HUDEP-2 (cell line): Measurements from ENCODE around the gene UBE2V1.
"Not testable (repeated sequence)": the region's sequence is repeated elsewhere in the genome, so short reads cannot be mapped to it uniquely, and the experiment has no call there.

Source experiments
- DNase-seq, 76 experiments: peaks; one replicate each; lab custom pipeline; 2025; ENCODE audit not compliant: unreplicated experiment in 76 of 76; lab: John Stamatoyannopoulos, UW

Gene UBE2V1

DNA sequence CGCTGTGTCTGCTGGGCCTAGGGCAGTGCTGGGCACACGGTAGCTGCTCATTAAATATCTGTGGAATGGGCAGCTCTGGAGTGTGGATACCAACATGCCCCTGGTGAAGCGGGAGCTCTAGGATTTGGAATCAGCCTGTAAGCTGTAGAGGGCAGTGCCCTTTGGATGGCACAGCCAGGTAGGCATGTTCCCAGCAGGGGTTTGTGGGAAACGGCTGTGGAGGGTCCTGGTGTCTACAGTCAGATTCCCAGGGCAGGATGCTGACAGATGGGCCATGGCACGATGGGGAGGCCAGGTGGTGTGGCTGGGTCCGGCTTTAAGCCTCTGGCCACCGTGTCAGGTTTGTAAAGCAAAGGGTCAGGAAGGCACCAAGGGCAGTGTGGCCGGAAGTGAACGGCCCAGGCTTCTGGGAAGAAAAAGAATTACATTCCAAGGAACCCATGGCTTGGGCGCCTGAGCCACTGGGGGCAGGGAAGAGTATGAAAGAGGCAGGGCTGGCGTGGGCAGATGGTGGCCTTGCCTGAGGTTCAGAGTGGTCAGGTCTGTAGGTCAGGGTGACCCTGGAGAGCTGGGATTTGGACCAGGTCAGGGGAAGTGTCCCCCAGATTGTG, 44.8 kb downstream of the UBE2V1 start:
- no peak for DNase-seq

DNA sequence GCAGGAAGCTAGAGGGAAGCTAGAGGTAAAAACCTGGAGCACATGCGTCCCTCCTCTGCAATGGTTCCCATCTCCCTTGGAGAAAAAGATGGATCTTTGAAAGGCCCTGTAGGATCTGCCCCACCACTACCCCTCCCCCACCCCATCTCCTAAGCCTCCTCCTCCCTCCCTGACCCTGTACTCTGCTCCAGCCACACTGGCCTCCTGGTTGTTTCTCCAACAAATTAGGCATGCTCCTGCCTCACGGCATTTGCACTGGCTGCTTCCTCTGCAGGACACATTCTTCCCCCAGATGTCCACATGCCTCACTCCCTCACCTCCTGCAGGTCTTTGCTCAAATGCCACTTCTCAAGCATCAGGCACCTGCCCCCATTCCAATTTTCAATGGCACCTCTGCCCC, 45.5 kb downstream of the UBE2V1 start:
- no peak for DNase-seq

DNA sequence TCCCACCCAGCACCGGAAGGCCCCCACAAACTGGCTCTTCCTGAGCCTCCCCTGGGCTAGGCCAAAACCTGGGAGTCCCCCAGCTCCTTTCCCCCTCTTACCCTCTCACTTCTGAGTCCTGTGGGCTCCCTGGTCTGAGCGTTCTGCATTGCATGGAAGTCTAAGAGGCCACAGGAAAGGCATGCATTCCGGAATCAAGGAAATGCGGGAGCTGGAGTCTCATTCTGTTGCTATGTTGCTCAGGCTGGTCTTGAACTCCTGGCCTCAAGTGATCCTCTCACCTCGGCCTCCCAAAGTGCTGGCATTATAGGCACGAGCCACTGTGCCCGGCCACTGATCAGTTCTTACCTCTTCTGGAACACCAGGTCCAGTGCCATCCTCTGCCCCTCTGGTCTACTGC, 45.9 kb downstream of the UBE2V1 start:
- no peak for DNase-seq

DNA sequence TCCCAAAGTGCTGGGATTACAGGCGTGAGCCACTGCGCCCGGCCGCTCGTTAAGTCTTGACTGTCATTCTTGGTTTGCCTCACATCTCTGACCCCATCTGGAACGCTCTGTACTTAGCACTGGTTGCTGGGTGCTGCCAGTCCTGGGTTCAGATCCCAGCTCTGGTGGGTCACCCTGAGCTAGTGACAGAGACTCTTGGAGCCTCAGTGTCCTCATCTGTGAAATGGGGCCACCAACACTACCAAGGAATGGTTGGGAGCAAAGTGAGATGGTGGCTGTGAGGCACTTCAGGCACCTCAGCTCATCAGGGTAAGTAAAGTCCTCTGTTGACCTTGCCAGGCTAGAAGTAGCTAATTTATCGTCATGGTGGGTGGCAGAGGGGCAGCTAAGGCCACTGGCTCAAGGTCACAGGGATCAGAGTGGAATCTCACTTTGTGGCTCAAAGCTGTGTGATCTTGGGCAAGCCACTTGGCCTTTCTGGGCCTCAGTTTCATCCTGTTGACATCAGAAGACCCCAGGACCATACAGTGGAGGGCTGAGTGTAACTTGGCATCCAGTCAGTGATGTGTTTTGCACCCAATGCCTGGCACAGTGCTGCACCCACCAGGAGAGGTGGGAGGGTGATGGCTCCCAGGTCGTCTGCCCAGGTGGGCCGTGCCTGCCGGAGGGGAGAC, 46.7 kb downstream of the UBE2V1 start:
- no peak for DNase-seq

DNA sequence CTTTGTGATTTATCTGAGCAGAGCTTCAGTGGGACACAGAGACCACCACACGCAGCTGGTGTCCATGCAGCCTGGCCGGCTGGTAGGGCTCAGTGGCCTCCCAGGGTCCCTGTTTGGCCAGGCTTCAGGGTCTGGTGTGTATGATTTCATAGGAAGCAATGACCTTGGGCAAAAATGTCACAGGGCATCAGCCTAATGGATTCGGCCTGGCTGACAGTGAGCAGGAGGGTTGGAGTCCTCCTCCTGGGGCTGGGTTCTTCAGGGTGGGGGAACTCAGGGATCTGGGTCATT, 47.7 kb downstream of the UBE2V1 start:
- DNase-seq = no peak

DNA sequence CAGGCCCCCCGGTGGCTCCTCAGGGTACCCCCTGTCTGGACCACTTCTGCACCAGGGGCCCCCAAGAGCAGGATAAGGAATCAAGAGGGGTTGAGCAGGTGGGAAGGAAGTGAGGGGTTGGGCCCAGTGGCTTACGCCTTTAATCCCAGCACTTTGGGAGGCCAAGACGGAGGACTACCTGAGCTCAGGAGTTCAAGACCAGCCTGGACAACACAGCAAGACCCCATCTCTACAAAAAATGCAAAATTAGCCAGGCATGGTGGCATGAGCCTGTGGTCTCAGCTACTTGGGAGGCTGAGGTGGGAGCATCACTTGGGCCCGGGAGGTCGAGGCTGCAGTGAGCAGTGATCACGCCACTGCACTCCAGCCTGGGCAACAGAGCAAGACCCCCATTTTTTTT, 49.2 kb downstream of the UBE2V1 start:
- DNase-seq = not testable (repeated sequence)

DNA sequence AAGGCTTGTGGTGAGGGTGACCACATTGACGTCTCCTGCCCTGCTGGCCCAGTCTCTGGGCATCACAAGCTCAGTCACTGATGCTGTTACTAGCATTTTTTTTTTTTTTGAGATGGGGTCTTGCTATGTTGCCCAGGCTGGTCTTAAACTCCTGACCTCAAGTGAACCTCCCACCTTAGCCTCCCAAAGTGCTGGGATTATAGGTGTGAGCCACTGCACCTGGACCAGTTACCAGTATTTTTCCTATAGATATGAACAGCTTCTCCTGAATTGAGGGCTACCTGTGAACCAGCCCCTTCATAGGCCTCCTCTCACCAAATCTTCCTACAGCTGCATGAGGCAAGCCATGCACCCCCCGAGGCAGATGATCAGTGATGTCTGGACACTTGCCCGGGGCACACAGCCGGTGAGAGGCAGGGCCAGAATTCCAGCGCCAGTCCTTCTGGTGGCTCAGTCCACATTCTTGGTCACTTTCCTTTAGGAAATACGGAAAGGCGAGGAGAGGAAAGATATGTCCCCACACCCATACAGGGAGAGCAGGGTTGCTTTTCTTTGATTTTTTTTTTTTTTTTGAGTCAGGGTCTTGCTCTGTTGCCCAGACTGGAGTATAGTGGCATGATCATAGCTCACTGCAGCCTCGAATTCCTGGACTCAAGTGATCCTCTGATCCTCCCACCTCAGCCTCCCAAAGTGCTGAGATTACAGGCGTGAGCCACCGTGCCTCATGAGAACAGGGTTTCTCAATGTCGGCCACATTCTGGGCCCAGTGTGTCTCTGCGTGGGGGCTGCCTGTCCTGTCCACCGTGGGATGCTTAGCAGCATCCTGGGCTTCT, 50.7 kb downstream of the UBE2V1 start:
- DNase-seq = no peak

DNA sequence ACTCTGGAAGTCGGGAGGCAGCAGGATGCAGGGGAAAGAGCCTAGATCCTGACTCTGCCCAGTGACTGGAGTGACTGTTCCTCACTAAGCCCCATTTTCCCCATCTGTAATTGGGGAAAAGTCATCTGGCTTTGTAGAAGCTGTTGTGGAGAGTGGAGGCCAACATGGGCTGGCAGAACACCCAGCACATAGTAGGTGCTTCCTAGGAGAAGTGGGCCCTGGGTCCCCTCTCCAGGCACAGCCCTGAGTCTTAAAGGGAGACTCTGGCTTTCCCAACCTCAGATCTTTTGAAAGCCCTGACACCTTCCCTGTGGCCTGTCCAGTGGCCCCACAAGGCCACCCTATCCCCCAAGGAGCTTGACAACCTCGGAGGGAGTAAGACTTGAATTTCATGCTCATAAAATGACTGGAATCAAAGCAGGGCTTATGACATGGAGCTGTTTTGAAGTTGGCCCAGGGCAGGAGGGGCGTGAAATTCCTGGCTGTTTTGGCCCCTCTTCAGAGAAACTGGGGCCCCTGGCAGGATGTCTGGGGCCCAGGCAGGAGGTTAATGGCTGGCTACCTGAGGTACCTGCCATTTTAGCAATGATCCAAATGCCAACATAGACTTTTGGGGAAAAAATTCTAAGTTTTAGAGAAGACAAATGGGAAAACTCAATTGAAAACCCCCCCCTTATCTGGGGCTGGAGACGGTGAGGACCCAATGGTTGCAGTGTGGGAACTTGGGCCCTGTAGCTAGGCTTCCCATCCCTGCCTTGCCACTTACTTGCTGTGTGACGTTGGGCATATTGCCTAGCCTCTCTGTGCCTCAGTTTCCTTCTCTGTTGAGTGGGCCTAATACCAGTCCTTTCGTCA, 51.6 kb downstream of the UBE2V1 start:
- no peak for DNase-seq

DNA sequence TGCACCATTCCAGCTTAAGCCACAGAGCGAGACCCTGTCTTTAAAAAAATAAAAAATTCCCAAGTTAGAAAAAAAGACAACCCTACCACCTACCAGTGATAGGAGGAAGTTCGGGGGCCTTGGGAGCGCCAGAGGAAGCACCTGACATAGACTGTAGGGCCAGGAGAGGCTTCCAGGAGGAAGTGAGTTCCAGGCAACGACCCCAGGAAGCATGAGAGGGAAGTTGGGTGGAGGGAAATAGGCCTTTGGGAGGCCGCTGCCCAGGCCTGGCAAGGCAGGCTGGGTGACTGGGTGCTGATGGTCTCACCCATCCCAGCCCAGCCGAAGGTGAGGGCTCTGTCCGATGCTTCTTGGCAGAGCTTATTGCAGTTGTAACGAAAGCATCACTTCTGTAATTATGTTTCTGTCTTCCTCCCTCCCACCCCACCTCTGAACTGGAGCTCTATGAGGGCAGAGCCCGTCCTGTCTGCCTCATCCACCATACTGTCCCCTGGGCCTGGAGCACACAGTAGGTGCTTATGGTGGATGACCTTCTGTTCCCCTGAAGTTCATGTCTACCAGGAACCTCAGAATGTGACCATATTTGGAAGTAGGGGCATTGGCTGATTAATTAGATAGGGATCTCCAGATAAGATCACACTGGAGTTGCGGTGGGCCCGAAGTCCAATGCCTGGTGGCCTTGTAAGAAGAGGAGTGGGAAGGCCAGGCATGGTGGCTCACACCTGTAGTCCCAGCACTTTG, 54.1 kb downstream of the UBE2V1 start:
- DNase-seq = no peak

DNA sequence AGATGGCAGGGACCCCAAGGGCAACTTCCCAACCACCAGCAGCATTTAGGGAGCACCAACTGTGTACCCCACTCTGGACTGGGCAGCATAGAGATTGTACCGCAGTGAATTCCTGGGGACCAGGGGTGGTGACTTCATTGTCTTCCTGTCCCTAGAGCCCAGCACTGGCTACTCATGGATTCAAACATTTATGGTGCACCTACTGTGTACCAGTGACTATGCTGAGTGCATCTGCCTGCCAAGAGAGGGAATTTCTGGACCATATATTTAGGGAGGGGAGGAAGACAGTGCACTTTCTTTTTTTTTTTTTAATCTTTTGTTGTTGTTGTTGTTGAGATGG, 55.3 kb downstream of the UBE2V1 start:
- no peak for DNase-seq

DNA sequence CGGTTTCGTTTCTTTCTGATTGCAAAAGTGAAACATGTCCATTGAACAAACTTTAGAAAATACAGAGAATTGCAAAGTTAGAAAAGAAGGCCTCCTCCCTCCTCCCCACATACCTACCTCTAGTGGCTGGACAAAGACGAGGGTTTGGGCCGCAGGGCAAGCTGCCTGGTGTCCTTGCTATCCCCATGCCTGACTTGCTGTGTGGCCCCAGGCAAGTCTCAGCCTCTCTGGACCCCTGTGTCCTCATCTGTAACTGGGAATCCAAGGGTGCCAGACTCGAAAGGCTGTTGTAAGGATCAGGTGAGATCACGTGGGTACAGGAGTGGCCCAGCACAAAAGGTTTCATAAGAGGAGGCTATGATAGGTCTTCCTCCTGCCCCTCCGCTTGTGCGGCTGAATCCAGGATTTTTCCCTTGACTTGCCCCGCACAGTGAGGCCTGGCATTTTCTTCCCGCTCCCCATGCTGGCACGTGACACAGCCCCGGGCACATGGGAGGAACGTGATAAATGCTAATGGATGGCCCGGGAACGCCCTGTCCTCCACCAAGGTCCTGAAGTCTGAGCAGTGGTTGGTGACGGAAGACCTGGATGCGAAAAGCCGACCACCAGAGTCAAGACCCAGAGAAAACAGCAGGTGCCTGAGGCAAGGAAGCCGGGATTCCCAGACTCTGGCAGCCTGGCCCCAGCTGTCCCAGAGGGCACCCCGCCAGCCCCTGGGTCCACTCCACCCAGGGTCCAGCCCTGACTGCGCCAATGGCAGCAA, 55.8 kb downstream of the UBE2V1 start:
- no peak for DNase-seq

DNA sequence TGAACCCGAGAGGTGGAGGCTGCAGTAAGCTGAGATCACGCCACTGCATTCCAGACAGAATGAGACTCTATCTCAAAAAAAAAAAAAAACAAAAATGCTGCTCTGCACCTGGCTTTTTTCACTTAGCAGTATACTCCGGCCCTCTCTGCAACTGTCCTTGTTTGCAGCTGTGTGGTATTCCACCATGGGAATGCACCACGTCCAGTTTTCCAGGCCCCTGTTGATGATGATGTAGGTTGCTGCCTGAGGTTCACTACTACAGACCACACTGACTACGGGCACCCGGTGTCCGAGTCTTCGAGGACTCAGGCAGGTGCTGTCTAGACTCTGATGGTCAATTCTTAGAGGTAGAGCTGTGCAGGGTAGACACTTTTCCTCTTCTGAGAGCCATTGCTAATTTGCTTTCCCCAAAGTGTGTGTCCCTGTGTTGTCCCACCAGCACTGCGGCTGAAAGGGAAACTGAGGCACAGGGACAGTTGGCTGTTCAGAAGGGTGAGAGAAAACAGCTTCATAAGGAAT, 56.5 kb downstream of the UBE2V1 start:
- no peak for DNase-seq

DNA sequence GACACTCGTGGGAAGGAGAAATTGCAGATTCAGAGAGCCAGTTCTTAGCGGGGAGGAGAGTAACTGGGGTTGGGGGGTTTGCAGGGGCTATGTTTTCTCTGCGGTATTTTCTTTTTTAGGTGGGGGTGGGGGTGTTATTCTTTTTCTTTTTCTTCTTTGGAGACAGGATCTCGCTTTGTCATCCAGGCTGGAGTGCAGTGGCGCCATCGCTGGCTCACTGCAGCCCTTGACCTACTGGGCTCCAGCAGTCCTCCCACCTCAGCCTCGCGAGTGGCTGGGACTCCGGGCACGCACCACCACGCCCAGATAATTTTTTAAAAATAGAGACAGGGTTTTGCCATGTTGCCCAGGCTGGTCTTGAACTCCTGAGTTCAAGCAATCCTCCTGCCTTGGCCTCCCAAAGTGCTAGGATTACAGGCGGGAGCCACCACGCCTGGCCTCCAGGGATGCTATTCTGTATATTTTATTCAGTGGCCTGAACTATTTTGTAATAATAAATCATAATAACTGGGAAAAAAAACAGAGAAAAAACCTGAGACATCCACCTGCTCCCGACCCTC, 57.3 kb downstream of the UBE2V1 start:
- no peak for DNase-seq

DNA sequence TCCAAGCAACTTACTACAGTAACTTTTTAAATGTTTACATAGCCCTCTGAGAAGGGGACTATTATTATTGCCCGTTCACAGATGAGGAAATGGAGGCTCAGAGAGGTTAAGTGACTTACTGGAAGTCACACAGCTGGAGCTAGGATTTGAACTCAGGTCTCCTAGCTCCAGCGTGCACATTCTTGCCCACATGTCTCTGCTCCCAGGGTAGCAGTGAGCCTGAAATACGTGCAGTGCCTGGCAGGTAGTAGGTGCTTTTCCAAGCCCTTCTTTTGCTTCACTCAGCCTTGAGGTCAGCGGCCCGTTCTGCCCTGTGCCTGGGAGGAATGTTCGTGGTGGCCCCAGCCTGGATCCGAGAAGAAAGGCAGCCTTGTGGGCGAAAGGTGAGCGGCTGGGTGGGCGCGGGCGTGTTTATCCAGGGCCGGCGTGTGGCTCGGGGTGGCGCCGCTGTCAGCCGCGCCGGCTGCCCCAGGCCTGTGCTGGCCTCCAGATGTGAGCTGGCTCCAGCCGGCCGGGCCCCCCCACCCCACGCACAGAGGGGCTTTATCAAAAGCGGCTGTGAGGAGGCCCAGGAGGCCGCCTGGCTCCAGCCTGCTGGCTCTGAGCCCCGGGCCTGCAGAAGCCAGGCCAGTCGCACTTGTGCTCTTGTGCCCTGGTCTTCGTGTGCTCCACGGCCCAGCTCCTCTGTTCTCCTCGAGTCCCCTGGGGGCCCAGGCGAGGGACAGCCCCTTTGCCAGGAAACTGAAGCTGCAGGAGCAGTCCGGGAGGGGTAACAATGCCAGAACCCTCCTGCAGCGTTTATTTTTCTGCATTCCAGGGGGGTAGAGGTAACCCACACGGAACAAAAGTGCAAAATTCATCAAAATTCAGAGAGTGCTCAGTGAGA, 58.1 kb downstream of the UBE2V1 start:
- no peak for DNase-seq

DNA sequence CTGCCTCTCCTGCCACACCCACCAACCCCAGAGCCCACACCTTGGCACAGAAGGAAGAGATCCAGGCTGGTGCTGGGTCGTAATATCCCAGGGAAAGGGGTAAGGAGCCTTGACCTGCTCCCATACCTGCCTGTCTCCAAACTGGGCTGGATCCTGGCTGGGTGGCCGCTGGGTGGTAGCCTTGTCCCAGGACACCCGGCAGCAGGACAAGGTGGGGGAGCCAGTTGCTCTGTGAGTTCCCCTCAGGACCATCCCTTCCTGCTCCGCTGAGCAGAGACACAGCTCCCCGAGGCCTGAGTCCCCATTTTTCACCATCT, 58.8 kb downstream of the UBE2V1 start:
- no peak for DNase-seq

DNA sequence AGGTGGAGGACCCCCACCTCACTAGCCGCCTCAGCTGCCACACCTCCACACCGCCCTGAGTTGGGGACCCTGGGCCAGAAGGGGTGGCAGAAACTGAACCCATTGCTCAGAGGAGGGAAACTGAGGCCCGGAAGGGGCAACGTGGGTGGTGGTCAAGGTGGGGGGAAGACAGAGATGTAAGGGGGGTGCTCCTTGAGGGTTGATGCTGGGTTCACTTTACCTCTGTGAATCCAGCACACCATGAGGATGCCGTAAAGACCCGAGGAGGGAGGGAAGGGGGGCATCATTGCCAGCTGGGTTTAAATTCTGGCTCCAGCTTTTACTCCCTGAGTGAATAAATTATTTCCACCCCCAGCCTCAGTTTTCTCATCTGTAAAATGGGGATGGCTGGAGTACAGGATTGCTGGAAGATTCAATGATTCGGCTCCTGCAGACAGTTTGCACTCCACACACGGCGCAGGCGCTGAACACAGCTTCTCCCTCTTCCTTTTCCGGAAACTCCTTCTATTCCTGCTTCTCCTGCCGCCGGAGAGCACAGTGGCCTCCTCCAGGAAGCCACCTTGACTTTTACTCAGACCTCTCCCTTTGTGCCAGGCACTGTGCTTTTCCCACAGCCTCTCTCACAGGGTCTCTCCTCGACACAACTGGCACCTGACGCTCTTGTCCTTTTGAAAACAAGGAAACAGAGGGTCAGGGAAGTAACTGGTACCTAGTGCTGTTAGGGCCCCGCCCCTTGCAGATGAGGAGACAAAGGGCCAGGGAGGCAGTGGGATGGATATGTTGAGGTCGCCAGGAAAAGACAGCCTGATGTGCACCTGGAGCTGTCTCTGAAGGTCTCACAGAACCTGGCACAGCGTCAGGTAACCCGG, 59.4 kb downstream of the UBE2V1 start:
- DNase-seq = no peak

DNA sequence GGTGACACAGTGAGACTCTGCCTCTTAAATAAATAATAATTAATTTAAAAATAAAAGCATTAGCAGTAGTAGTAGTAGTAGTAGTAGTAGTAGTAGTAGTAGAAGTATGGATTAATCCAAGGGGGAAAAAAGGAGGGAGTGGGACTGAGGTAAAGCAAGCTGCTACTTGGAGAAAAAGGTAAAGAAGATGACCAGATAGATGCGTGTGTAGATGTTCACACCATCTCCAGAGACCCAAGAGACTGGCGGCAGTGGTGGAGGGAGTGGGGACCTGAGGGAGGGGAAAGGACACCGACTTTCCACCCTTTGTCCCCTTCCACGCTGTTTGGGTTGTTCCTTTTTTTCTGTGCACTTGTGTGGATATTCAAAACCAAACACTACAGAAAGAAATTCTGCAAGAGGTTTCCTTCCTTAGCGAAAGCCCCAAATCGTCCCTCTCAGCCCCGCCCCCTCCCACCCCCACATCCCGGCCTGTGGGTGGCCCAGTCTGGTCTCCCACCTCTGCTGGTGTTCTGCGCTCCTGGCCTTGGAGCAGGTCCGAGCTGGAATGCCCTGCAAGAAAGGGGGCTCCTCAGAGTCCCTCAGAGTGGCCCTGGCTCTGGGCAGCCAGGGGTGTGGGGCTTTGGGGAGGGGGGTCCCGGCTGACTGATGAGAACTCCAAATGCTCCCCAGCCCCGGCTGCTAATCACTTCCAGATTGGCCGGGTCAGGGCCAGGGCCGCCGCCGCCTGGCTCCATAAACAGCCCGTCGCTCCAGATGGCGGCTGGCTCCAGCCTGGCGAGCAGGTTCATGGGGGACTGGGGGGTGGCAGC, 60.2 kb downstream of the UBE2V1 start:
- no peak for DNase-seq
